Stimulated activated CD4-positive, alpha-beta T cell treated with anti-CD3 and anti-CD28 coated beads, Interleukin-4, amount 100 ng/mL, for 1 hour (primary cell): ENCODE data around the gene PSENEN.
"Not testable (repeated sequence)": the region's sequence is repeated elsewhere in the genome, so short reads cannot be mapped to it uniquely, and the experiment has no call there.

Source experiments
- DNase-seq: peaks from one replicate; pipeline ENCODE4 v3.0.0-alpha.2; 2020

The PSENEN gene

GRCh38 chr19:35789978-35790944 lies 44.8 kb downstream of the PSENEN start:
- DNase-seq: no peak

- DNase-seq: no peak
These were observed 45.7 kb downstream of the PSENEN start for GRCh38 chr19:35790981-35791813.

GRCh38 chr19:35791814-35792279 lies 46.4 kb downstream of the PSENEN start:
- no peak for DNase-seq

- no peak for DNase-seq
These were observed 46.9 kb downstream of the PSENEN start for GRCh38 chr19:35792312-35792711.

GRCh38 chr19:35792888-35793287 lies 47.4 kb downstream of the PSENEN start:
- no peak for DNase-seq

GRCh38 chr19:35793381-35794165 lies 48.1 kb downstream of the PSENEN start:
- DNase-seq: no peak

GRCh38 chr19:35795564-35795963 lies 50.1 kb downstream of the PSENEN start:
- not testable (repeated sequence) for DNase-seq
